ENCODE results near the gene PRKCB.
A peak's percentile ranks its signal among the peaks of the same experiment; 100 is the strongest.

Gene PRKCB

GRCh38 chr16:23934610-23935236 is 98.9 kb downstream of the PRKCB start:
- peak; percentile 29 for DNase-seq (ENCODE audit: low spot score)
- no peak overlapping the region for H3K4me3 ChIP-seq
- H3K27ac ChIP-seq, result no peak overlapping the region
- no peak for TF ChIP-seq CTCF (IDR thresholded peaks at IDR 0.05)

GRCh38 chr16:23940111-23940510 is 104.3 kb downstream of the PRKCB start:
- DNase-seq (ENCODE audit: low spot score), result no peak
- no peak for TF ChIP-seq CTCF (IDR thresholded peaks at IDR 0.05)
- Histone ChIP-seq H3K27ac (no peak overlapping the region), H3K4me3 (no peak overlapping the region)

- Histone ChIP-seq H3K27ac (no peak overlapping the region), H3K4me3 (no peak overlapping the region)
- TF ChIP-seq CTCF (IDR thresholded peaks at IDR 0.05), result no peak
- no peak for DNase-seq (ENCODE audit: low spot score)
These were observed 105.2 kb downstream of the PRKCB start for GRCh38 chr16:23941025-23941424.

- peak; percentile 7 for DNase-seq (ENCODE audit: low spot score)
- Histone ChIP-seq H3K4me3 (no peak overlapping the region), H3K27ac (no peak overlapping the region)
- no peak for TF ChIP-seq CTCF (IDR thresholded peaks at IDR 0.05)
These were observed 106.3 kb downstream of the PRKCB start for GRCh38 chr16:23941963-23942564.

GRCh38 chr16:23943604-23944003 is 107.8 kb downstream of the PRKCB start:
- Histone ChIP-seq H3K4me3 (no peak overlapping the region), H3K27ac (no peak overlapping the region)
- DNase-seq (ENCODE audit: low spot score), result no peak
- no peak for TF ChIP-seq CTCF (IDR thresholded peaks at IDR 0.05)

GRCh38 chr16:23944381-23944780 is 108.6 kb downstream of the PRKCB start:
- Histone ChIP-seq H3K27ac (no peak overlapping the region), H3K4me3 (no peak overlapping the region)
- DNase-seq (ENCODE audit: low spot score), result peak; percentile 54
- no peak for TF ChIP-seq CTCF (IDR thresholded peaks at IDR 0.05)

- Histone ChIP-seq H3K27ac (no peak overlapping the region), H3K4me3 (no peak overlapping the region)
- peak; percentile 19 for DNase-seq (ENCODE audit: low spot score)
- TF ChIP-seq CTCF (IDR thresholded peaks at IDR 0.05), result no peak
These were observed 109.5 kb downstream of the PRKCB start for GRCh38 chr16:23945243-23945642.
